ENCODE results near the gene ERC2.
"Not testable (repeated sequence)": the region's sequence is repeated elsewhere in the genome, so short reads cannot be mapped to it uniquely, and the experiment has no call there.

Gene ERC2

GRCh38 chr3:56096999-56097398 is 371.3 kb downstream of the ERC2 start:
- H3K9me3 ChIP-seq (ENCODE audit: low read length), result no peaks in the 10 kb centered on the region
- no peak overlapping the region for H3K4me3 ChIP-seq (ENCODE audit: low read length)
- H3K36me3 ChIP-seq (ENCODE audit: insufficient read depth, low read length), result no peaks in the 10 kb centered on the region
- peaks cover 2% of the 10 kb centered on the region for H3K4me1 ChIP-seq (ENCODE audit: insufficient read depth, low read length)
- no peaks in the 10 kb centered on the region for H3K27me3 ChIP-seq (ENCODE audit: insufficient read depth, low read length)
- H2AFZ ChIP-seq (ENCODE audit: low read depth, low read length), result no peak overlapping the region

- H2AFZ ChIP-seq (ENCODE audit: low read depth, low read length), result no peak overlapping the region
- H3K27me3 ChIP-seq (ENCODE audit: insufficient read depth, low read length), result no peaks in the 10 kb centered on the region
- H3K36me3 ChIP-seq (ENCODE audit: insufficient read depth, low read length), result no peaks in the 10 kb centered on the region
- H3K4me3 ChIP-seq (ENCODE audit: low read length), result no peak overlapping the region
- H3K4me1 ChIP-seq (ENCODE audit: insufficient read depth, low read length), result peaks cover 7% of the 10 kb centered on the region
- no peaks in the 10 kb centered on the region for H3K9me3 ChIP-seq (ENCODE audit: low read length)
Measured at GRCh38 chr3:56094170-56094569, 374.1 kb downstream of the ERC2 start.

- H3K4me3 ChIP-seq (ENCODE audit: low read length), result no peak overlapping the region
- peaks cover 14% of the 10 kb centered on the region for H3K4me1 ChIP-seq (ENCODE audit: insufficient read depth, low read length)
- H3K27me3 ChIP-seq (ENCODE audit: insufficient read depth, low read length), result no peaks in the 10 kb centered on the region
- no peaks in the 10 kb centered on the region for H3K9me3 ChIP-seq (ENCODE audit: low read length)
- H3K36me3 ChIP-seq (ENCODE audit: insufficient read depth, low read length), result no peaks in the 10 kb centered on the region
- H2AFZ ChIP-seq (ENCODE audit: low read depth, low read length), result no peak overlapping the region
Measured at GRCh38 chr3:56089739-56090138, 378.5 kb downstream of the ERC2 start.

- Histone ChIP-seq H3K27me3 (ENCODE audit: insufficient read depth, low read length) (no peaks in the 10 kb centered on the region), H3K36me3 (ENCODE audit: insufficient read depth, low read length) (no peaks in the 10 kb centered on the region), H3K9me3 (ENCODE audit: low read length) (no peaks in the 10 kb centered on the region), H3K4me3 (ENCODE audit: low read length) (no peak overlapping the region), H2AFZ (ENCODE audit: low read depth, low read length) (no peak overlapping the region), H3K4me1 (ENCODE audit: insufficient read depth, low read length) (peaks cover 14% of the 10 kb centered on the region)
Measured at GRCh38 chr3:56087451-56088053, 380.7 kb downstream of the ERC2 start.

- no peak overlapping the region for H3K4me3 ChIP-seq (ENCODE audit: low read length)
Measured at GRCh38 chr3:56086355-56086754, 381.9 kb downstream of the ERC2 start.

GRCh38 chr3:56081246-56081645 is 387.0 kb downstream of the ERC2 start:
- Histone ChIP-seq H3K27me3 (ENCODE audit: insufficient read depth, low read length) (no peaks in the 10 kb centered on the region), H3K4me3 (ENCODE audit: low read length) (no peak overlapping the region), H3K4me1 (ENCODE audit: insufficient read depth, low read length) (peaks cover 9% of the 10 kb centered on the region), H3K36me3 (ENCODE audit: insufficient read depth, low read length) (no peaks in the 10 kb centered on the region), H3K9me3 (ENCODE audit: low read length) (no peaks in the 10 kb centered on the region), H2AFZ (ENCODE audit: low read depth, low read length) (no peak overlapping the region)

More at GRCh38 chr3:56086355-56086754, 381.9 kb downstream of the ERC2 start:
- Histone ChIP-seq H3K36me3 (ENCODE audit: insufficient read depth, low read length) (no peaks in the 10 kb centered on the region), H3K27me3 (ENCODE audit: insufficient read depth, low read length) (no peaks in the 10 kb centered on the region), H3K9me3 (ENCODE audit: low read length) (no peaks in the 10 kb centered on the region), H3K4me1 (ENCODE audit: insufficient read depth, low read length) (peaks cover 14% of the 10 kb centered on the region), H2AFZ (ENCODE audit: low read depth, low read length) (no peak overlapping the region)

GRCh38 chr3:56076746-56077145 is 391.5 kb downstream of the ERC2 start:
- Histone ChIP-seq H3K27me3 (ENCODE audit: insufficient read depth, low read length) (no peaks in the 10 kb centered on the region), H3K4me3 (ENCODE audit: low read length) (no peak overlapping the region), H3K9me3 (ENCODE audit: low read length) (no peaks in the 10 kb centered on the region), H2AFZ (ENCODE audit: low read depth, low read length) (no peak overlapping the region), H3K36me3 (ENCODE audit: insufficient read depth, low read length) (no peaks in the 10 kb centered on the region), H3K4me1 (ENCODE audit: insufficient read depth, low read length) (peaks cover 9% of the 10 kb centered on the region)

- Histone ChIP-seq H3K9me3 (ENCODE audit: low read length) (no peaks in the 10 kb centered on the region), H3K4me3 (ENCODE audit: low read length) (no peak overlapping the region), H3K27me3 (ENCODE audit: insufficient read depth, low read length) (no peaks in the 10 kb centered on the region), H3K36me3 (ENCODE audit: insufficient read depth, low read length) (no peaks in the 10 kb centered on the region), H2AFZ (ENCODE audit: low read depth, low read length) (no peak overlapping the region), H3K4me1 (ENCODE audit: insufficient read depth, low read length) (peaks cover 9% of the 10 kb centered on the region)
Measured at GRCh38 chr3:56075089-56075488, 393.2 kb downstream of the ERC2 start.

- Histone ChIP-seq H3K27me3 (ENCODE audit: insufficient read depth, low read length) (no peaks in the 10 kb centered on the region), H3K4me1 (ENCODE audit: insufficient read depth, low read length) (no peaks in the 10 kb centered on the region), H3K9me3 (ENCODE audit: low read length) (no peaks in the 10 kb centered on the region), H3K36me3 (ENCODE audit: insufficient read depth, low read length) (no peaks in the 10 kb centered on the region), H2AFZ (ENCODE audit: low read depth, low read length) (no peak overlapping the region), H3K4me3 (ENCODE audit: low read length) (no peak overlapping the region)
Measured at GRCh38 chr3:56069766-56070165, 398.5 kb downstream of the ERC2 start.

GRCh38 chr3:56066405-56066804 is 401.9 kb downstream of the ERC2 start:
- not testable (repeated sequence) for H3K4me3 ChIP-seq (ENCODE audit: low read length); H3K4me1 ChIP-seq (ENCODE audit: insufficient read depth, low read length); H3K36me3 ChIP-seq (ENCODE audit: insufficient read depth, low read length); H3K27me3 ChIP-seq (ENCODE audit: insufficient read depth, low read length); H2AFZ ChIP-seq (ENCODE audit: low read depth, low read length); H3K9me3 ChIP-seq (ENCODE audit: low read length)

- H2AFZ ChIP-seq (ENCODE audit: low read depth, low read length), result no peak overlapping the region
- H3K4me1 ChIP-seq (ENCODE audit: insufficient read depth, low read length), result peaks cover 7% of the 10 kb centered on the region
- H3K36me3 ChIP-seq (ENCODE audit: insufficient read depth, low read length), result no peaks in the 10 kb centered on the region
- no peak overlapping the region for H3K4me3 ChIP-seq (ENCODE audit: low read length)
- H3K27me3 ChIP-seq (ENCODE audit: insufficient read depth, low read length), result no peaks in the 10 kb centered on the region
- H3K9me3 ChIP-seq (ENCODE audit: low read length), result no peaks in the 10 kb centered on the region
Measured at GRCh38 chr3:56064684-56065083, 403.6 kb downstream of the ERC2 start.

- Histone ChIP-seq H3K27me3 (ENCODE audit: insufficient read depth, low read length) (no peaks in the 10 kb centered on the region), H3K4me1 (ENCODE audit: insufficient read depth, low read length) (peaks cover 7% of the 10 kb centered on the region), H2AFZ (ENCODE audit: low read depth, low read length) (no peak overlapping the region), H3K4me3 (ENCODE audit: low read length) (no peak overlapping the region), H3K36me3 (ENCODE audit: insufficient read depth, low read length) (no peaks in the 10 kb centered on the region), H3K9me3 (ENCODE audit: low read length) (no peaks in the 10 kb centered on the region)
Measured at GRCh38 chr3:56061279-56061626, 407.0 kb downstream of the ERC2 start.

GRCh38 chr3:56060521-56061278 is 407.6 kb downstream of the ERC2 start:
- no peaks in the 10 kb centered on the region for H3K9me3 ChIP-seq (ENCODE audit: low read length)
- H3K4me1 ChIP-seq (ENCODE audit: insufficient read depth, low read length), result peaks cover 7% of the 10 kb centered on the region
- H3K27me3 ChIP-seq (ENCODE audit: insufficient read depth, low read length), result no peaks in the 10 kb centered on the region

GRCh38 chr3:56059731-56060130 is 408.5 kb downstream of the ERC2 start:
- no peaks in the 10 kb centered on the region for H3K36me3 ChIP-seq (ENCODE audit: insufficient read depth, low read length)
- no peaks in the 10 kb centered on the region for H3K27me3 ChIP-seq (ENCODE audit: insufficient read depth, low read length)
- peaks cover 7% of the 10 kb centered on the region for H3K4me1 ChIP-seq (ENCODE audit: insufficient read depth, low read length)

More at GRCh38 chr3:56060521-56061278, 407.6 kb downstream of the ERC2 start:
- Histone ChIP-seq H3K36me3 (ENCODE audit: insufficient read depth, low read length) (no peaks in the 10 kb centered on the region), H2AFZ (ENCODE audit: low read depth, low read length) (no peak overlapping the region), H3K4me3 (ENCODE audit: low read length) (no peak overlapping the region)

More at GRCh38 chr3:56059731-56060130, 408.5 kb downstream of the ERC2 start:
- no peak overlapping the region for H3K4me3 ChIP-seq (ENCODE audit: low read length)
- H3K9me3 ChIP-seq (ENCODE audit: low read length), result no peaks in the 10 kb centered on the region
- H2AFZ ChIP-seq (ENCODE audit: low read depth, low read length), result no peak overlapping the region
